Measurements from ENCODE around the gene FSTL3. TPM values are rescaled to one million over a fixed set of nuclear protein-coding genes. Genes with fewer than 3 reads are reported as not detected.
A peak's percentile ranks its signal among the peaks of the same experiment; 100 is the strongest.

The FSTL3 gene
- total and polyA plus RNA-seq, 2 of the 13 experiments (the other 11 are each of a cell fraction or from before 2014, with no cell fraction given), result 13.5 to 15.6 TPM

- no peak for TF ChIP-seq FOXO4 (CRISPR knock-in tag; conservative IDR thresholded peaks at IDR 0.05)
- TF ChIP-seq MLLT10 (CRISPR knock-in tag; IDR thresholded peaks at IDR 0.05), result no peak
- no peak for TF ChIP-seq ZNF18 (CRISPR knock-in tag; IDR thresholded peaks at IDR 0.05; ENCODE audit: insufficient replicate concordance)
- TF ChIP-seq ZNF264 (CRISPR knock-in tag; IDR thresholded peaks at IDR 0.05), result peak; percentile 17; the same call in 1 of the 2 replicates
- peak; percentile 14; the same call in 1 of the 2 replicates for TF ChIP-seq ZNF317 (CRISPR knock-in tag; IDR thresholded peaks at IDR 0.05)
- no peak for TF ChIP-seq CCDC6 (CRISPR knock-in tag; IDR thresholded peaks at IDR 0.05)
- TF ChIP-seq E2F1 (CRISPR knock-in tag; IDR thresholded peaks at IDR 0.05), result peak; percentile 65; the same call in 1 of the 2 replicates
- TF ChIP-seq AHR (CRISPR knock-in tag; IDR thresholded peaks at IDR 0.05), result no peak
- peak; percentile 98 for TF ChIP-seq GABPB1 (CRISPR knock-in tag; IDR thresholded peaks at IDR 0.05)
- no peak for TF ChIP-seq KLF9 (CRISPR knock-in tag; IDR thresholded peaks at IDR 0.05; ENCODE audit: low read depth)
- TF ChIP-seq ZNF160 (CRISPR knock-in tag; IDR thresholded peaks at IDR 0.05), result no peak
- no peak for TF ChIP-seq ZNF556 (CRISPR knock-in tag; IDR thresholded peaks at IDR 0.05; ENCODE audit: borderline replicate concordance)
- TF ChIP-seq NAIF1 (CRISPR knock-in tag; IDR thresholded peaks at IDR 0.05; ENCODE audit: borderline replicate concordance), result no peak
- TF ChIP-seq HNF1B (CRISPR knock-in tag; IDR thresholded peaks at IDR 0.05), result 0 out of 2 replicates have a peak, but pooled peaks have one; percentile 16
- no peak for TF ChIP-seq ZNF326 (CRISPR knock-in tag; IDR thresholded peaks at IDR 0.05; ENCODE audit: borderline replicate concordance)
- no peak for TF ChIP-seq ZNF878 (CRISPR knock-in tag; IDR thresholded peaks at IDR 0.05)
- TF ChIP-seq ZFP82 (CRISPR knock-in tag; IDR thresholded peaks at IDR 0.05; ENCODE audit: borderline replicate concordance), result no peak; the same call in 1 of the 2 replicates
- TF ChIP-seq ZNF24 (IDR thresholded peaks at IDR 0.05), result no peak
- no peak for TF ChIP-seq ZNF468 (CRISPR knock-in tag; IDR thresholded peaks at IDR 0.05)
- TF ChIP-seq SSRP1 (CRISPR knock-in tag; IDR thresholded peaks at IDR 0.05), result no peak
- no peak for TF ChIP-seq SKI (IDR thresholded peaks at IDR 0.05; ENCODE audit: partially characterized antibody)
- no peak for TF ChIP-seq ZBTB8A (CRISPR knock-in tag; IDR thresholded peaks at IDR 0.05; ENCODE audit: borderline replicate concordance, low read depth)
- no peak for TF ChIP-seq RELA (CRISPR knock-in tag; IDR thresholded peaks at IDR 0.05)
- no peak for TF ChIP-seq ZNF543 (CRISPR knock-in tag; IDR thresholded peaks at IDR 0.05)
- TF ChIP-seq DDIT3 (CRISPR knock-in tag; IDR thresholded peaks at IDR 0.05), result no peak
- no peak for TF ChIP-seq RARG (CRISPR knock-in tag; IDR thresholded peaks at IDR 0.05; ENCODE audit: low read depth)
These were observed 43.0 kb upstream of the FSTL3 start, which contains the start of gene POLRMT (continued) for GRCh38 chr19:633068-633785.

Data from HepG2 (cell line).